Measurements from ENCODE around the gene MPRIP.

The MPRIP gene

DNA sequence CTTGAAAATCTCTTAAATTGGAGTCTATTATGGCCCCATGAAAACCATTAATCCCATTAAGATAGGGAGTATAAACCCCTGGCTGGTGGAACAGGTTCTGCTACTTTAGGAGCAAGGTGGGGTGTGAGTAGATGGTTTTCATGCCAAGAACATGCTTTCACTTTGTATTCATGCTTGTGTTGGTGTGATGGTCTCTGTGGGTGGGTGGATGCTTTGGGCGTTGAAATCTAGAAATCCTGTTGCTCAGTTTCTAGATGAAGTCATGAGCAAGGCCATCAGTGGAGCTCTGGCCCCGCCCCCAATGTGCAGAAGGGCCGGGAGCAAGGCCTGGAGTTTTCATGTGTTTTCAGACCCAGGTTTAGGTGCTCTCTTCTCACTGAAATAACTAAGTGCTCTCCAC, 143.8 kb downstream of the MPRIP start:
- POLR2A ChIA-PET: no interaction called here
- peak; percentile 60 for DNase-seq (ENCODE audit: extremely low spot score)
- CTCF ChIA-PET: no interaction called here
- TF ChIP-seq, protein P1, sequence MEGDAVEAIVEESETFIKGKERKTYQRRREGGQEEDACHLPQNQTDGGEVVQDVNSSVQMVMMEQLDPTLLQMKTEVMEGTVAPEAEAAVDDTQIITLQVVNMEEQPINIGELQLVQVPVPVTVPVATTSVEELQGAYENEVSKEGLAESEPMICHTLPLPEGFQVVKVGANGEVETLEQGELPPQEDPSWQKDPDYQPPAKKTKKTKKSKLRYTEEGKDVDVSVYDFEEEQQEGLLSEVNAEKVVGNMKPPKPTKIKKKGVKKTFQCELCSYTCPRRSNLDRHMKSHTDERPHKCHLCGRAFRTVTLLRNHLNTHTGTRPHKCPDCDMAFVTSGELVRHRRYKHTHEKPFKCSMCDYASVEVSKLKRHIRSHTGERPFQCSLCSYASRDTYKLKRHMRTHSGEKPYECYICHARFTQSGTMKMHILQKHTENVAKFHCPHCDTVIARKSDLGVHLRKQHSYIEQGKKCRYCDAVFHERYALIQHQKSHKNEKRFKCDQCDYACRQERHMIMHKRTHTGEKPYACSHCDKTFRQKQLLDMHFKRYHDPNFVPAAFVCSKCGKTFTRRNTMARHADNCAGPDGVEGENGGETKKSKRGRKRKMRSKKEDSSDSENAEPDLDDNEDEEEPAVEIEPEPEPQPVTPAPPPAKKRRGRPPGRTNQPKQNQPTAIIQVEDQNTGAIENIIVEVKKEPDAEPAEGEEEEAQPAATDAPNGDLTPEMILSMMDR (IDR thresholded peaks at IDR 0.05; ENCODE audit: control extremely low read depth, extremely low read depth, low read depth, missing control alignments): no peak

DNA sequence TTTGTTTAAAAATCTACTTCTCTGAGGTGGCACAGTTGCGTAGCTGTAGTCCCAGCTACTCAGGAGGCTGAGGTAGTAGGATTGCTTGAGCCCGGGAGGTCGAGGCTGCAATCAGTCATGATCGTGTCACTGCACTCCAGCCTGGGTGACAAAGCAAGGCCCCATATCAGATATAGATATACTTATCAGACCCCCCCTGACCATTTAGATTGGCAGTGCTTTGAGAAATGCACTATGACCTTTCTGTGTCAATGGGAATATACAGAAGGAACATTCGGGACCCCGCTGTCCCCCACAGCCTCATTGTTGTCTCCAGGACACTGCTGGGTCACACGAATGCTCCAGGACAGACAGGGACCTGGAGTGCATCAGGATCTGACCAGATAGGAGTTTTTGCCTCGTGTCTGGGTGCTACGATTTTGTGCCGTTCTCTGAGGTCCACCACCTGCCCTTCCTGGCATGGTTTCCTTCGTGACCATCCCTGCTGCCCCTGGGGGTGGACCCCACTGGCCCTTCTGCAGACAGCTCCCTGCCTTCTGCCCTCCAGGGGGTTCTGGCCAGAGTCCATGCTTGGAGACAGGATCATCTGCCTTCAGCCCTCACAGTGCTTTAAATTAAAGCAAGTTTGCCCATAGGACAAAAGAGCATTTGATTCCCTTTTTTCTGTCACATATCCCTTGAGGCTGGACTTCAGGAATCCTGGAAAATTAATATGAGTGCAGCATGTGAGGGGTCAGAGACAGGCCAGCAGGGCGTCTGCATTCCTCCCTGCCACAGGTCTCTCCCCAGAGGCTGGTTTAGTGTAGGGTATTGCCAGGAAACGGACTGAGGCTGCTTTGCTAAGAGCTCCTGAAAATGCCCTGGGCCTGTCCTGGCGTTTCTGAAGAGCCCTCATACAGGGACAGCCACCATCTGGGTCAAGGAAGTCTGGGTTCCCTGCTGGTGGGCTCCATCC, 144.6 kb downstream of the MPRIP start:
- no peak for DNase-seq (ENCODE audit: extremely low spot score)
- POLR2A ChIA-PET: no interaction called here
- TF ChIP-seq, protein P1 (IDR thresholded peaks at IDR 0.05; ENCODE audit: control extremely low read depth, extremely low read depth, low read depth, missing control alignments): no peak
- CTCF ChIA-PET: interaction anchor here (1.8 kb wide), 1 partner anchor 11 kb away, joined by 6 read pairs; no protein-coding TSS in a partner anchor

DNA sequence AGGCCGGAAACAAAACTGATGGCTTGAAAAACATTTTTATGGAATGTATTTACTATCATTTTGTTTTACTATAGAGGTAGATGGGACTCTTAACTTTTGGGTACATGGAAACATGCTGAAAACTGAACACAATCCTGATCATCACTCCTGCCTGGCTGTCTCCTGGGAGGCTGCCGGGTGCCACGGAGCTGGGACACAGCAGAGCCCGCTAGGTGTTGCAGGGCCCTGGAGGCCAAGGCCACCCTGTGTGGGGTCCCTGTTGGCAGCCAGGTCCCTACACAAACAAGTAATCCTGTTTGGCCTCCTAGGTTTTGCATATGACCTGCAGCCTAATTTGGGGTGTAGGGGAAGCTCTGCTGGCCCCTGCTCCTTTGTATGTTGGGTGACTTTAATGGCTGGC, 146.3 kb downstream of the MPRIP start:
- TF ChIP-seq, protein P1 (IDR thresholded peaks at IDR 0.05; ENCODE audit: control extremely low read depth, extremely low read depth, low read depth, missing control alignments): no peak
- ChIA-PET CTCF (interaction anchor here (0.9 to 1.8 kb wide), 3 partner anchors 9 to 47 kb away, joined by 3 to 6 read pairs (median 4); no protein-coding TSS in a partner anchor), POLR2A (no interaction called here)
- DNase-seq (ENCODE audit: extremely low spot score): no peak

DNA sequence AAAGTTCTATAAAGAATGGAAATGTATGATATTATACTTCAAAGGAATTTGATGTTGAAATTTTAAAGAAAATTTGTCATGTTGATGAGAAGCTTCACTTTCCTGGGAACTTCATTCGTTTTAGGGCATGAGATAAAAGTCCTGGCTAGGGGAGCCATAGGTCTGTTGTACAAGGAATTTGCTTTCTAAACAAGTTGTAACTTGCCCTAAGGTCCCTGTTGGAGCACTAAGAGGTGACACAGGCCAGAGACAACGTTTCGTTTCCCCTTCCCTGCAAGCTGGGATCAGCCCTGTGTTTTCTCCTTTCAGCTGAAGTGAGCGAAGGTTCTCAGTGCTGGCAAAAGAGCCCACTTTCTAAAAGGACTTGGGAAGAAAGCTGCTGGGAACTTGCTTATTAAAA, 147.3 kb downstream of the MPRIP start:
- DNase-seq (ENCODE audit: extremely low spot score): no peak
- ChIA-PET POLR2A (interaction anchor here (0.6 to 0.9 kb wide), 3 partner anchors 11 to 46 kb away, joined by 3 to 4 read pairs (median 4); no protein-coding TSS in a partner anchor), CTCF (no interaction called here)
- TF ChIP-seq, protein P1 (IDR thresholded peaks at IDR 0.05; ENCODE audit: control extremely low read depth, extremely low read depth, low read depth, missing control alignments): no peak

DNA sequence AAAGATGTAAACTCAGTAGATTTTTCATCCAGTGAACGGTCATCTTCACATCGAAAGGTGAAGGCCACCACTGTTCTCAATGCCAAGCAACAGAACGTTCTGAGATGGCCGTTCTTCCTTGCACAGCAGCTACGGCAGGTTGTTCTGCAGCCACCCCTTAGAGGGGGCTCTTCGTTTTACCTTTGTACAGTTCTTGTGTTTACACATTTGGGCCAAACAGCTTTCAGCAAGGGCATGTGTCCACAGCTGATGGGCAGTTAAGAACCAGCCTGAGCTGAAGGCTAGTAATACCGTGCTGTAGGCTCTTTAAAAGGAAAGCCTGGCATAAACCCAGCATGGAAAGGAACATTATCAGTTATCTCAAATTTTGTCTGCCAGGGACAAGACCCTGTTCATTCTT, 147.9 kb downstream of the MPRIP start:
- POLR2A ChIA-PET: interaction anchor here (0.9 kb wide), 1 partner anchor 46 kb away, joined by 4 read pairs; no protein-coding TSS in a partner anchor
- CTCF ChIA-PET: interaction anchor here (1.0 kb wide), 1 partner anchor 9 kb away, joined by 3 read pairs; no protein-coding TSS in a partner anchor
- no peak for DNase-seq (ENCODE audit: extremely low spot score)

DNA sequence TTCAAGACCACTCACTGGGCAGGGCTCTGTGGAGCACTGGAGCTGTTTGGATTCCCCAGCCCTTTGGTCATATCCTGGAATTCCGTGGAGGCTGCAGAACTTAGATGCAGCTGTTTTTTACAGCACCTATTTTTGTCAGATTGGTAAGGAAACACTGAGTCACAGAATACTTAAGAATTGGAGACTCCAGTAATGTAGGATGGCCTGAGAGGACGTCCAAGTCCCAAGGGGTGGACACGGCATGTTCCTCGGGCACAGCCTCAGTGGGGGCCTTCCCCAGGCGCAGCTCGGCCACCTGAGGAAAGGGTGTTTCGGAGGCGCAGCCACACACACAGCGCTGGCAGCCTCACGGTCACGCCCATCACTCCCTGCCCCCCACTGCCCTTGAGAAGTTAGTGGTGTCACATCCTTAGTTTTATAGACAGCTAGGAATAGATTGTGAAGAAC, 149.1 kb downstream of the MPRIP start:
- ChIA-PET CTCF (interaction anchor here (0.9 kb wide), 1 partner anchor 10 kb away, joined by 4 read pairs; no protein-coding TSS in a partner anchor), POLR2A (no interaction called here)
- TF ChIP-seq, protein P1 (IDR thresholded peaks at IDR 0.05; ENCODE audit: control extremely low read depth, extremely low read depth, low read depth, missing control alignments): no peak
- DNase-seq (ENCODE audit: extremely low spot score): no peak

More for the DNA sequence above, 147.9 kb downstream of the MPRIP start:
- TF ChIP-seq, protein P1 (IDR thresholded peaks at IDR 0.05; ENCODE audit: control extremely low read depth, extremely low read depth, low read depth, missing control alignments): no peak
